CD14-positive monocyte (primary cell): ENCODE results near the gene SLC26A3. TPM values are rescaled to one million over a fixed set of nuclear protein-coding genes. Genes with fewer than 3 reads are reported as not detected.

Source experiments
- DNase-seq, 3 donors: peaks; one replicate each; pipeline ENCODE4 v3.0.0-alpha.2; 2011 to 2022
- H2AFZ ChIP-seq: 2 replicates; pipeline ENCODE4 v1.6.0; 2012; ENCODE audit warnings: mild to moderate bottlenecking, low read depth, low read length, inconsistent platforms; ENCODE audit not compliant: insufficient read depth, poor library complexity, severe bottlenecking
- H3K27ac ChIP-seq, 2 donors: 1 replicate in 1 of 2; 2 replicates in 1 of 2; pipeline ENCODE4 v1.5.1; 2012 to 2013; ENCODE audit warnings: low read length in 2 of 2, control low read depth in 1 of 2, inconsistent platforms in 1 of 2, low read depth in 1 of 2, mild to moderate bottlenecking in 1 of 2
- H3K27me3 ChIP-seq, 2 donors: one replicate each; pipeline versions ENCODE4 v1.6.0 to v1.6.1; 2011 to 2013; ENCODE audit warnings: low read length in 2 of 2; ENCODE audit not compliant: control insufficient read depth in 2 of 2, insufficient read depth in 2 of 2
- H3K36me3 ChIP-seq, 2 donors: replicated peaks in 1 of 2; 1 replicate in 1 of 2; 2 replicates in 1 of 2; pipeline versions ENCODE4 v1.5.1 to v1.6.1; 2012 to 2013; ENCODE audit warnings: low read length in 2 of 2, control low read depth in 1 of 2, inconsistent platforms in 1 of 2, mild to moderate bottlenecking in 1 of 2; ENCODE audit not compliant: insufficient read depth in 2 of 2, control insufficient read depth in 1 of 2
- H3K4me1 ChIP-seq, 2 donors: 1 replicate in 1 of 2; 2 replicates in 1 of 2; pipeline versions ENCODE4 v1.5.1 to v1.6.1; 2012 to 2013; ENCODE audit warnings: low read length in 2 of 2, control low read depth in 1 of 2, inconsistent platforms in 1 of 2, mild to moderate bottlenecking in 1 of 2, moderate library complexity in 1 of 2; ENCODE audit not compliant: insufficient read depth in 2 of 2, control insufficient read depth in 1 of 2
- H3K4me2 ChIP-seq: replicated peaks from 2 replicates; pipeline ENCODE3; 2012; ENCODE audit warnings: low read length, moderate library complexity, mild to moderate bottlenecking; ENCODE audit not compliant: poor library complexity, severe bottlenecking; ENCODE audit errors: extremely low read depth
- H3K4me3 ChIP-seq, 3 experiments: fragments of 200-600 bp in 1 of 3; sonication (generic) in 1 of 3; replicated peaks in 1 of 3; 1 replicate in 2 of 3; 2 replicates in 1 of 3; pipeline ENCODE4 v1.5.1; 2011 to 2013; ENCODE audit warnings: low read length in 3 of 3, mild to moderate bottlenecking in 3 of 3, control low read depth in 2 of 3, low read depth in 2 of 3, inconsistent platforms in 1 of 3, moderate library complexity in 1 of 3
- H3K79me2 ChIP-seq: 2 replicates; pipeline ENCODE4 v1.6.0; 2012; ENCODE audit warnings: mild to moderate bottlenecking, control low read depth, inconsistent platforms, low read length, moderate library complexity; ENCODE audit not compliant: insufficient read depth
- H3K9ac ChIP-seq: 2 replicates; pipeline ENCODE4 v1.6.0; 2017; ENCODE audit warnings: low read length, mild to moderate bottlenecking; ENCODE audit not compliant: insufficient read depth, poor library complexity, severe bottlenecking
- H3K9me3 ChIP-seq, 2 donors: replicated peaks in 1 of 2; 1 replicate in 1 of 2; 2 replicates in 1 of 2; pipeline versions ENCODE4 v1.5.1 to v1.6.1; 2012 to 2013; ENCODE audit warnings: low read length in 2 of 2, control low read depth in 1 of 2; ENCODE audit not compliant: control insufficient read depth in 1 of 2, insufficient read depth in 1 of 2
- H4K20me1 ChIP-seq: 2 replicates; pipeline ENCODE4 v1.6.0; 2012; ENCODE audit warnings: mild to moderate bottlenecking, low read length, control low read depth, moderate library complexity; ENCODE audit not compliant: insufficient read depth
- H3K27ac Mint-ChIP-seq, 7 donors: one replicate each; pipeline ENCODE4 v1.8.0; 2020; ENCODE audit warnings: mild to moderate bottlenecking in 7 of 7, mixed read lengths in 7 of 7, moderate library complexity in 6 of 7, inconsistent platforms in 2 of 7
- H3K27me3 Mint-ChIP-seq, 3 donors: one replicate each; pipeline ENCODE4 v1.8.0; 2021 to 2022; ENCODE audit warnings: low read depth in 3 of 3, mild to moderate bottlenecking in 3 of 3, mixed read lengths in 3 of 3, moderate library complexity in 3 of 3, inconsistent platforms in 1 of 3
- H3K36me3 Mint-ChIP-seq, 2 donors: one replicate each; pipeline ENCODE4 v1.8.0; 2020; ENCODE audit warnings: mixed read lengths in 2 of 2, inconsistent platforms in 1 of 2, mild to moderate bottlenecking in 1 of 2
- H3K4me1 Mint-ChIP-seq: one replicate; pipeline ENCODE4 v1.8.0; 2020; ENCODE audit warnings: mild to moderate bottlenecking, mixed read lengths
- H3K4me3 Mint-ChIP-seq, 2 donors: one replicate each; pipeline ENCODE4 v1.8.0; 2020; ENCODE audit warnings: mild to moderate bottlenecking in 2 of 2, mixed read lengths in 2 of 2, moderate library complexity in 1 of 2
- H3K9me3 Mint-ChIP-seq, 7 donors: one replicate each; pipeline ENCODE4 v1.8.0; 2020 to 2022; ENCODE audit warnings: mixed read lengths in 7 of 7, mild to moderate bottlenecking in 6 of 7, moderate library complexity in 6 of 7, inconsistent platforms in 2 of 7
- CTCF ChIP-seq: fragments of 200-600 bp; IDR thresholded peaks from one replicate; pipeline ENCODE4 v1.8.0; 2022; ENCODE audit warnings: antibody characterized with exemption, mild to moderate bottlenecking
- WGBS: methylation state at CpG from one replicate; pipeline ENCODE4 v1.1.5; 2013; ENCODE audit warnings: missing lambda C conversion rate; ENCODE audit not compliant: insufficient coverage; 5-methylcytosine and 5-hydroxymethylcytosine counted together
- intact Hi-C, 2 donors: fragments of 100-400 bp; cut with micrococcal nuclease; formaldehyde crosslinking; loops; one replicate each; pipeline versions ENCODE4 v1.15.0 to v1.15.1; 2023
- polyA plus RNA-seq, 3 donors: library from polyadenylated mRNA; depleted of rRNA in 1 of 3; unstranded in 2 of 3; stranded (reverse) in 1 of 3; fragments of 300-500 nt in 2 of 3; fragments of >200 nt in 1 of 3; fragmentation: Illumina TruSeq in 2 of 3; gene quantifications; 1 replicate in 2 of 3; 2 replicates in 1 of 3; pipeline ENCODE4 v1.2.3, GENCODE V29; 2012 to 2021

SLC26A3 gene
- polyA plus RNA-seq, 3 donors: not detected

- no peak overlapping the region for H3K4me2 ChIP-seq
- no peaks in the 10 kb centered on the region for H3K4me1 ChIP-seq
- H3K36me3 Mint-ChIP-seq: no peaks in the 10 kb centered on the region
- H3K27ac ChIP-seq: no peak overlapping the region
- no peaks in the 10 kb centered on the region for H3K27me3 ChIP-seq
- no peak overlapping the region for H3K4me3 ChIP-seq
- no peak overlapping the region for H3K4me3 Mint-ChIP-seq
- no peak for DNase-seq
- H3K79me2 ChIP-seq: no peaks in the 10 kb centered on the region
- no peaks in the 10 kb centered on the region for H3K9me3 ChIP-seq
- H3K4me1 Mint-ChIP-seq: no peaks in the 10 kb centered on the region
- H3K9me3 Mint-ChIP-seq: peaks cover 0 to 3% (median 0%) of the 10 kb centered on the region in 7 donors
- no peaks in the 10 kb centered on the region for H3K36me3 ChIP-seq
- no peak overlapping the region for H2AFZ ChIP-seq
- intact Hi-C loops: no loop called here
- H4K20me1 ChIP-seq: no peaks in the 10 kb centered on the region
- H3K9ac ChIP-seq: no peak overlapping the region
- H3K27ac Mint-ChIP-seq: no peak overlapping the region
- peaks cover 0 to 3% (median 2%) of the 10 kb centered on the region in 3 donors for H3K27me3 Mint-ChIP-seq
- no CpG with 5 or more reads among the region's 3 CpGs for WGBS
- no peak for TF ChIP-seq CTCF
These were observed 7.6 kb upstream of the SLC26A3 start for GRCh38 chr7:107810626-107811025.

GRCh38 chr7:107809179-107809578 is 6.2 kb upstream of the SLC26A3 start:
- no peaks in the 10 kb centered on the region for H3K79me2 ChIP-seq
- no peak overlapping the region for H3K4me3 ChIP-seq
- no peaks in the 10 kb centered on the region for H3K36me3 ChIP-seq
- Mint-ChIP-seq H3K27me3 (peaks cover 0 to 2% (median 2%) of the 10 kb centered on the region in 3 donors), H3K27ac (peak overlapping the region in 1 of 7 donors; percentile 16), H3K4me1 (no peaks in the 10 kb centered on the region), H3K36me3 (no peaks in the 10 kb centered on the region), H3K4me3 (no peak overlapping the region), H3K9me3 (no peaks in the 10 kb centered on the region)
- no peak overlapping the region for H3K27ac ChIP-seq
- DNase-seq: no peak
- H3K9ac ChIP-seq: no peak overlapping the region
- H2AFZ ChIP-seq: no peak overlapping the region
- H4K20me1 ChIP-seq: no peaks in the 10 kb centered on the region
- H3K9me3 ChIP-seq: no peaks in the 10 kb centered on the region
- H3K27me3 ChIP-seq: no peaks in the 10 kb centered on the region
- intact Hi-C loops: no loop called here
- no peaks in the 10 kb centered on the region for H3K4me1 ChIP-seq
- H3K4me2 ChIP-seq: no peak overlapping the region
- TF ChIP-seq CTCF: no peak
- WGBS: 100% methylated on average over 3 of the region's 4 CpGs
